ENCODE results near the gene RGS14. TPM values are rescaled to one million over a fixed set of nuclear protein-coding genes. Genes with fewer than 3 reads are reported as not detected.

Gene RGS14
- total RNA-seq, 1 donor from 2014 or later = 16.6 TPM

- H3K36me3 Mint-ChIP-seq = no peaks in the 10 kb centered on the region
- no peak overlapping the region for H3K27ac Mint-ChIP-seq
- TF ChIP-seq, protein P1, sequence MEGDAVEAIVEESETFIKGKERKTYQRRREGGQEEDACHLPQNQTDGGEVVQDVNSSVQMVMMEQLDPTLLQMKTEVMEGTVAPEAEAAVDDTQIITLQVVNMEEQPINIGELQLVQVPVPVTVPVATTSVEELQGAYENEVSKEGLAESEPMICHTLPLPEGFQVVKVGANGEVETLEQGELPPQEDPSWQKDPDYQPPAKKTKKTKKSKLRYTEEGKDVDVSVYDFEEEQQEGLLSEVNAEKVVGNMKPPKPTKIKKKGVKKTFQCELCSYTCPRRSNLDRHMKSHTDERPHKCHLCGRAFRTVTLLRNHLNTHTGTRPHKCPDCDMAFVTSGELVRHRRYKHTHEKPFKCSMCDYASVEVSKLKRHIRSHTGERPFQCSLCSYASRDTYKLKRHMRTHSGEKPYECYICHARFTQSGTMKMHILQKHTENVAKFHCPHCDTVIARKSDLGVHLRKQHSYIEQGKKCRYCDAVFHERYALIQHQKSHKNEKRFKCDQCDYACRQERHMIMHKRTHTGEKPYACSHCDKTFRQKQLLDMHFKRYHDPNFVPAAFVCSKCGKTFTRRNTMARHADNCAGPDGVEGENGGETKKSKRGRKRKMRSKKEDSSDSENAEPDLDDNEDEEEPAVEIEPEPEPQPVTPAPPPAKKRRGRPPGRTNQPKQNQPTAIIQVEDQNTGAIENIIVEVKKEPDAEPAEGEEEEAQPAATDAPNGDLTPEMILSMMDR (conservative IDR thresholded peaks at IDR 0.05) = no peak
- H3K27me3 Mint-ChIP-seq = peaks cover 32% of the 10 kb centered on the region
- H3K4me3 Mint-ChIP-seq = no peak overlapping the region
- DNase-seq (ENCODE audit: extremely low spot score, unreplicated experiment) = no peak
- no peaks in the 10 kb centered on the region for H3K9me3 Mint-ChIP-seq
- H3K4me1 Mint-ChIP-seq (ENCODE audit: unreplicated experiment) = peaks cover 30% of the 10 kb centered on the region
Measured at GRCh38 chr5:177354256-177354655, 3.5 kb upstream of the RGS14 start.

- TF ChIP-seq, protein P1 (conservative IDR thresholded peaks at IDR 0.05) = no peak
- H3K4me1 Mint-ChIP-seq (ENCODE audit: unreplicated experiment) = peaks cover 25% of the 10 kb centered on the region
- H3K27ac Mint-ChIP-seq = no peak overlapping the region
- DNase-seq (ENCODE audit: extremely low spot score, unreplicated experiment) = no peak
- H3K4me3 Mint-ChIP-seq = no peak overlapping the region
- no peaks in the 10 kb centered on the region for H3K36me3 Mint-ChIP-seq
- no peaks in the 10 kb centered on the region for H3K9me3 Mint-ChIP-seq
- H3K27me3 Mint-ChIP-seq = peaks cover 33% of the 10 kb centered on the region
Measured at GRCh38 chr5:177354711-177355110, 3.0 kb upstream of the RGS14 start.

- peaks cover 19% of the 10 kb centered on the region for H3K4me1 Mint-ChIP-seq (ENCODE audit: unreplicated experiment)
- no peak overlapping the region for H3K4me3 Mint-ChIP-seq
- H3K27ac Mint-ChIP-seq = no peak overlapping the region
- TF ChIP-seq, protein P1 (conservative IDR thresholded peaks at IDR 0.05) = no peak
- no peaks in the 10 kb centered on the region for H3K9me3 Mint-ChIP-seq
- peaks cover 38% of the 10 kb centered on the region for H3K27me3 Mint-ChIP-seq
- no peak for DNase-seq (ENCODE audit: extremely low spot score, unreplicated experiment)
- no peaks in the 10 kb centered on the region for H3K36me3 Mint-ChIP-seq
Measured at GRCh38 chr5:177355162-177355867, 2.4 kb upstream of the RGS14 start.

GRCh38 chr5:177355868-177356168 is 1.9 kb upstream of the RGS14 start:
- H3K36me3 Mint-ChIP-seq = no peaks in the 10 kb centered on the region
- H3K4me3 Mint-ChIP-seq = no peak overlapping the region
- H3K9me3 Mint-ChIP-seq = no peaks in the 10 kb centered on the region
- H3K4me1 Mint-ChIP-seq (ENCODE audit: unreplicated experiment) = peaks cover 14% of the 10 kb centered on the region
- H3K27ac Mint-ChIP-seq = no peak overlapping the region
- TF ChIP-seq, protein P1 (conservative IDR thresholded peaks at IDR 0.05) = no peak
- H3K27me3 Mint-ChIP-seq = peaks cover 38% of the 10 kb centered on the region
- no peak for DNase-seq (ENCODE audit: extremely low spot score, unreplicated experiment)

DNA sequence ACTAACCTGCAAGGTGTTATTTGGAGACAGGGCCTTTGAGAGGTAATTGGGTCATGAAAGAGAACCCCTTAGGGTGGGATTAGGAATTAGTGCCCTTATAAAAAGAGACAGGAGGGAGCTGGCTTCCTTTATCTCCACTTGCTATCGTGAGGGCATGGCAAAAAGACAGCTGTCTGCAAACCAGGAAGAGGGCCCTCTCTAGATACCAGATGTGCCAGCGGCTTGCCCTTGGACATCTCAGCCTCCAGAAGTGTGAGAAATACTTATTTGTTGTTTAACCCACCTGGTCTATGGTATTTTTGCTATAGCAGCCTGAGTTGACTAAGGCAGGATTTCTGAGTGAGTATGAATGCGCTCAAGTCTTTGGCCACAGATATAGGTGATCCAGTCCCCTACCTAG is 978 bp upstream of the RGS14 start:
- Mint-ChIP-seq H3K27ac (no peak overlapping the region), H3K27me3 (peaks cover 38% of the 10 kb centered on the region), H3K4me1 (ENCODE audit: unreplicated experiment) (peaks cover 11% of the 10 kb centered on the region), H3K4me3 (no peak overlapping the region), H3K9me3 (no peaks in the 10 kb centered on the region), H3K36me3 (no peaks in the 10 kb centered on the region)
- DNase-seq (ENCODE audit: extremely low spot score, unreplicated experiment) = no peak
- TF ChIP-seq, protein P1 (conservative IDR thresholded peaks at IDR 0.05) = no peak

DNA sequence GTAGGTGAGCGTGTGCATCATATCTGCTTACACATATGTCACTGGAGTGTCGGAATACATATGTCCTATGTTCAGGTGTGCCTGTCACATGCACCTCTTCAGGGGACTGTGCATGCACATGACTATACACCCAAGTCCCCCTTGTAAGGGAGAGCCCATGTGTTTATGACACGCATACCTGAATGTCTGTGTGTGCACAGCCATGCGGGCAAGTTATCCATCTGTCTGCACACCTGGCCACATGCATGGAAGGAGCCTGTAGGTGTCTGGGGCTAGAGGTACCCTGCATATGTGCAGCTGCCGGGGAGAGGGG is 622 bp upstream of the RGS14 start:
- TF ChIP-seq, protein P1 (conservative IDR thresholded peaks at IDR 0.05) = no peak
- H3K27me3 Mint-ChIP-seq = peaks cover 38% of the 10 kb centered on the region
- H3K4me3 Mint-ChIP-seq = no peak overlapping the region
- no peaks in the 10 kb centered on the region for H3K36me3 Mint-ChIP-seq
- peaks cover 7% of the 10 kb centered on the region for H3K4me1 Mint-ChIP-seq (ENCODE audit: unreplicated experiment)
- DNase-seq (ENCODE audit: extremely low spot score, unreplicated experiment) = no peak
- no peaks in the 10 kb centered on the region for H3K9me3 Mint-ChIP-seq
- no peak overlapping the region for H3K27ac Mint-ChIP-seq

Data from type B pancreatic cell (in vitro differentiated cells).